ENCODE data around the gene ABCB11.
A peak's percentile ranks its signal among the peaks of the same experiment; 100 is the strongest.
"Not testable (repeated sequence)": the region's sequence is repeated elsewhere in the genome, so short reads cannot be mapped to it uniquely, and the experiment has no call there.

ABCB11 gene

GRCh38 chr2:169031202-169031601 lies at the start of gene ABCB11:
TSS of gene ABCB11 (minus strand) at chr2:169031324. CDS start at chr2:169018125, 13,199 bp downstream.
- Histone ChIP-seq H3K27ac (no peak within 1 kb of the TSS), H3K4me3 (no peak within 1 kb of the TSS)

GRCh38 chr2:169080250-169081069 lies 49.3 kb upstream of the ABCB11 start:
- Histone ChIP-seq H3K4me3 (no peak overlapping the region), H3K27ac (peak overlapping the region in 4 of 21 experiments; percentile 8 to 48 (median 42))

GRCh38 chr2:169077674-169078240 lies 46.6 kb upstream of the ABCB11 start:
- no peak overlapping the region for H3K27ac ChIP-seq
- H3K4me3 ChIP-seq, result no peak overlapping the region

- Histone ChIP-seq H3K27ac (peak overlapping the region in 3 of 21 experiments; percentile 5 to 23 (median 6)), H3K4me3 (no peak overlapping the region)
These were observed 43.0 kb upstream of the ABCB11 start for GRCh38 chr2:169073963-169074751.

GRCh38 chr2:169073211-169073962 lies 42.3 kb upstream of the ABCB11 start:
- Histone ChIP-seq H3K27ac (peak overlapping the region in 4 of 21 experiments; percentile 1 to 49 (median 14)), H3K4me3 (no peak overlapping the region)

DNA sequence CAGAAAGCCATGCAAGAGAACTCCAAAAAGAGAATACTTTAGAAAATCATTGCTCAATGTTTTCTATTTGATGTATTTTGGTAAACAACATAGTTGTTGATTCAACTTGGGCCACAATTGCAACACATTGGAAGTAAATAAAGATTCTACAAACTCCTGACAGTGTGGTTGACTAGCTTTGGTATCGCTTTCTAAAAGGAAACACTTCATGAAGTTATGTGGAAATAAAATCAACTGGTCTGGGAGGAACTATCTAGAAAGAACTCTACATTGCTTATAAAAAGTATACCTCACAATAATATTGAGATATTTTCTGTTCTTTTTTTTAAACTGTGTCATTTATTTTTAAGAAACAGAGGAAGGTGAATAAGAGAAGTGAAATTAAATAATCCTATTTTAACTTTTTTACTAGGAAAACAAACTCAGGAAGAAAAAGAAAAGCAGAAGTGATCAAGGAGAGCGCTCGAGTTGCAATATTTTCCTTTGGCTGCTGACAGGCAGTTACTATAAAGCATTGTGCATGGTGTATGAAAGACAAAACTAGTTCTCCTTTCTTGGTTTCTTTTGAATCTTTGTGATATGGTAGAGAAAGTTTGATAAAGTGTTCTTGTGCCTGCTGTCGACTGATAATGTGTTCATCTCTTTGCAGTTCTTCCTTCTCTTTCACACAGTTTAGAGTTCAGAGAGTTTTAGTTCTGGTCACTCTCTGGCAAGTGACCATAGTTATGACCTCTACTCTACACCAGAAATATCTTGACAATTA lies 41.2 kb upstream of the ABCB11 start:
- no peak overlapping the region for H3K4me3 ChIP-seq
- H3K27ac ChIP-seq, result peak overlapping the region in 4 of 21 experiments; percentile 1 to 49 (median 42)

DNA sequence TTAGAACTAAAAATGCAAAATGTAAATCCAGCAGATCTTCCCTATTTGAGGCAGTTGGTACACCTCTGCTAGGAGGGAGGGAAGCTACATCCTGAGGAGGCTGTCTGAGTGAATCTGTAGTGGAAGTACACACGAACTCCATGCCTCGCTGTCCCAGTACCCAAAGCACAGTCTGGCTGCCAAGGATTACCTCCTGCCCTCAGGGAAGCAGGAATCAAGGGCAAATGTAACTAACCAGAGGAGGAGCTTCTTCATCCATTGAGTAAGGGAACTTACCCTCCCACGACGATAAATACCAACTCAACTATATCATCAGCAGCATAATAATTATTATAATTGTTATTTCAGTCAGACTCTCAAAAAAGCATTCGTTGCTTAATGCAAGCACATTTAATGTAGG lies 40.3 kb upstream of the ABCB11 start:
- Histone ChIP-seq H3K27ac (peak overlapping the region in 3 of 21 experiments; percentile 16 to 49 (median 43)), H3K4me3 (no peak overlapping the region)

DNA sequence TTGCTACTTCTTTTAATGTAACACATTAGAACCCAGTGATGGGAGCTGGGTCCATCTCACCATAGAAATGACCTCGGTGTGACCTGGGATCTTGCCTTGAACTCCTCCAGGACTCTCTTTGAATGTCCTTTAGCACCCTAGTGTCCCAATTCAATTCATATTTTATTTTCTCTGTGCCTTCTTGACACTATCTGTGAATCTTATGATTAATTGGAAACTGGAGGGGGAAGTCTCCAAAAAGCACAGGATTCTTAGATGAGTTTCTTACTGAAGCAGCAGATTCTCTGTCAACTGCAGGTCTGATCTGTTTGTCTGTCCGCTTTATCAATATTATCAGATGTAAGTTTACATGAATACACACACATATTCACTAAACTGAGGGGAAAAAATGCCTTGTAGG lies 38.7 kb upstream of the ABCB11 start:
- Histone ChIP-seq H3K4me3 (peak overlapping the region in 1 of 7 experiments; percentile 19), H3K27ac (peak overlapping the region in 3 of 21 experiments; percentile 14 to 19 (median 15))

- Histone ChIP-seq H3K4me3 (peak within 1 kb of the TSS in 1 of 7 experiments; percentile 19), H3K27ac (peak within 1 kb of the TSS in 4 of 21 experiments; percentile 13 to 19 (median 14))
These were observed 38.2 kb upstream of the ABCB11 start, which contains the start of gene DHRS9 for GRCh38 chr2:169069341-169069740. TSS of gene DHRS9 (plus strand) at chr2:169069563. CDS start at chr2:169081582, 12,019 bp downstream.

GRCh38 chr2:169066897-169067296 lies 35.8 kb upstream of the ABCB11 start:
- H3K4me3 ChIP-seq, result no peak overlapping the region
- H3K27ac ChIP-seq, result peak overlapping the region in 2 of 21 experiments; percentile 11 to 40

DNA sequence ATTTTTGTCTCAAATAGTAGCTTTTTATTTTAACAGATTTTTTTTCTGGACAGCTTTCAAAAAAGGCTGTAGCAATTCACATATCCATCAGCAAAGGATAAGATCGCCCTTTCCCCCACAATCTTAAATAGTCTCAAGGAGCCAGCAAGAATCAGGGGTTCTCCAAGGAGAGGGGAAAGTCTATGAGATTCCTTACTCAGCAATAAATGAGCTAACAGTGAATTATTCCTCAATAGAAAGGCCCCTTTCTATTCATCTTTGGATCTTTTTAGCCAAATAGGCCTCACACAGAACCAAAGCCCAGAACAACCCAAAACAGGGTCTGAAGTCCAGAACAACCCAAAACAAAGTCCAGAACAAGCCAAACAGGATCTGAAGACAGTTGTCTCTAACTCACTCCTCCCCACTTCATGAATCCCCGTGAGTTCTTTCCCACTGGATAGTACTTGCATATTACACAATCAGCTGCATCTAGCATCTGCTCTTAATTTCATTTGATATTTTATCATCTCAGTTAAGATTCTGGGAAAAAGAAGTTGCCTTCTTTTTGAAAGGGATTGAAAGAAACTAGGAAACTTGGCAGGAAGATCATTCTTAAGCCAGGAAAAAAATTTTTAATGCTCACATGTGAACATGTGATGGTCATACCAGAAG lies 34.9 kb upstream of the ABCB11 start:
- peak overlapping the region in 2 of 21 experiments; percentile 8 to 11 for H3K27ac ChIP-seq
- no peak overlapping the region for H3K4me3 ChIP-seq

GRCh38 chr2:169065422-169065821 lies 34.3 kb upstream of the ABCB11 start:
- Histone ChIP-seq H3K4me3 (no peak overlapping the region), H3K27ac (no peak overlapping the region)

DNA sequence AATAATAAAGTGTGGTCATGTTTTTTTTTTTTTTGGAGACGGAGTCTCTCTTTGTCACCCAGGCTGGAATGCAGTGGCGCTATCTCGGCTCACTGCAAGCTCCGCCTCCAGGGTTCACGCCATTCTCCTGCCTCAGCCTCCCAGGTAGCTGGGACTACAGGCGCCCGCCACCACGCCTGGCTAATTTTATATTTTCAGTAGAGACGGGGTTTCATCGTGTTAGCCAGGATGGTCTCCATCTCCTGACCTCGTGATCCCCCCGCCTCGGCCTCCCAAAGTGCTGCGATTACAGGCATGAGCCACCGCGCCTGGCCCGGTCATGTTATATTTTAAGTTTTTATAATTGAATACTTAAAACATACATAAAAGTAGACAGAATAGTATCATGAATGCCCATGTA lies 33.1 kb upstream of the ABCB11 start:
- H3K27ac ChIP-seq, H3K4me3 ChIP-seq: not testable (repeated sequence)

DNA sequence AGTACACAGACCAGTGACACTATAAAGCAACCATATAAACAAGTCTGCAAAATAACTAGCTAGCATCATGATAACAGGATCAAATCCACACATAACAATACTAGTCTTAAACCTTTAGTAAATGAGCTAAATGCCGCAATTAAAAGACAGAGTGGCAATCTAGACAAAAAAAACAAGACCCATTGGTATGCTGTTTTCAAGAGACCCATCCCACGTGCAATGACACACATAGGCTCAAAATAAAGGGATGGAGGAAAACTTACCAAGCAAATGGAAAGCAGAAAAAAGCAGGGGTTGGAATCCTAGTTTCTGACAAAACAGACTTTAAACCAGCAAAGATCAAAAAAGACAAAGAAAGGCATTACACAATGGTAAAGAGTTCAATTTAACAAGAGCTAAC lies 23.5 kb upstream of the ABCB11 start:
- not testable (repeated sequence) for H3K4me3 ChIP-seq, H3K27ac ChIP-seq

- H3K27ac ChIP-seq, result no peak overlapping the region
- H3K4me3 ChIP-seq, result no peak overlapping the region
These were observed 19.5 kb upstream of the ABCB11 start for GRCh38 chr2:169050476-169051240.

GRCh38 chr2:169049142-169049541 lies 18.0 kb upstream of the ABCB11 start:
- no peak overlapping the region for H3K27ac ChIP-seq
- H3K4me3 ChIP-seq, result no peak overlapping the region

Measured in skin epidermis (tissue), 12 donors.